Activated CD4-positive, CD25-positive, alpha-beta regulatory T cell treated with anti-CD3 and anti-CD28 coated beads, Interleukin-2, amount 50 U/mL, for 24 hours (primary cell): ENCODE results near the gene COQ8A.

Source experiments
- ATAC-seq, 2 donors: fragments of 150-1000 bp; cut with Tn5 transposase; one replicate each; pipeline ENCODE4 v1.10.0; 2021; ENCODE audit warnings: mild to moderate bottlenecking in 1 of 2, moderate library complexity in 1 of 2

COQ8A gene

DNA sequence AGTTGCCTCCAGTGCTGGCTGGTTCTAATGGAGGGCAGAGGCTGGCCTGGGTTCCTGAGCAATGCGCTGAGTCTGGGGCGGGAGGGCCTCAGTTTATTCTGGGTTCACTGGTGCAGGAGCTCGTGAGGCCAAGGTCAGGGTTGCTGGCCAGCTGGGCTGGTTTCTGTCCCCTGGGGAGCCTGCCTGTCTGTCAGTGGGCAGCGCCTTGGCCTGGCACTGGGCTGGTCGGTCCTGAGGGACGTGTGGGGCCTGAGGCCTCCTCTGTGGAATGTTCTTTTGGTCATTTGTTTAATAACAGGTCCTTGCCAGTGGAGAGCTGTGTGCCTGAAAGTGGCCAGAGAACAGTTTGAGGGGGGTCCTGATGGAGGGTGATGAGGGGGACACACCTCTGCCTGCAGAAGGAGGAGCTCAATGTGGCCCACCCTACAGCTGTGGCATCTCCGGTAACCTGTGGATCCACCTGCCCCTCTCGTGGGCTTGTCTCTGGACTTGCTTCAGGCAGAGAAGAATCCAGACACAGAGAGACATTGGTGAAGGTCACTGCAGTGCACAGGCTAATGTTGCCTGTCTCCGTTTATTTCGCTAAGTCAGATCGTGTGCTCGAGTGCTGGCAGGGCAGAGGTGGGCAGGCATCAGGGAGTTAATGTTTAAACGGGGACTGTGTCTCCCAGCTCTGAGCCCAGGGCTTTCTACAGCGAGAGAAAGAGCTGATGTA, 34.6 kb downstream of the COQ8A start:
- no peak for ATAC-seq

GRCh38 chr1:226975259-226976250, 35.5 kb downstream of the COQ8A start:
- no peak for ATAC-seq

DNA sequence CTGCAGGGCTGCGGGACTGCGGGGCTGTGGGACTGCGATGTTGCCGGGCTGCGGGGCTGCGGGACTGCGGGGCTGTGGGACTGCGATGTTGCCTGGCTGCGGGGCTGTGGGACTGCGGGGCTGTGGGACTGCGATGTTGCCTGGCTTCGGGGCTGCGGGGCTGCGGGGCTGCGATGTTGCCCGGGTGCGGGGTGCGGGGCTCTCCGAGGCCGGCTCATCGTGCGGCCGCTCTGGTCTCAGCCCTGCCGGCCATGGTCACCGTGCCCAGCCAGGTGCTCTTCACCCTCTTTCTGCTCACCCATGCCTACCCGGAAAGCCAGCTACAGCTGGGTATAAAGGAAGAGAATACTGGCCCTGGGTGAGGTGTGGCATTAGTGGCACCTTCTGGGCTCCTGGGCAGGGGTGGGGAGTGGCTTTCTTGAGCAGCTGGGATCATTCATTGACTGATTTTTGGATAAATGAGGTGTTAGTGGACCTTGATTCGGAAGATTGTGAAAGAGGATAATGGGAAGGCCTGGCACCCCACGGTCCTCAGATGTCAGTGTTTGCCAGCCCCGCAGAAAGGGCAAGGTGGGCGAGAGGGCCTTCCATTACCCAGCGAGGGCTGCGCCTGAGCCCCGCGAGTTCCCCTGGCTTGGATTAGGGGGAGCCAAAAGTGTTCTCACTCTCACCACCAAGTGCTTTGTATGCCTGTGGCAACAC, 36.3 kb downstream of the COQ8A start:
- no peak for ATAC-seq

DNA sequence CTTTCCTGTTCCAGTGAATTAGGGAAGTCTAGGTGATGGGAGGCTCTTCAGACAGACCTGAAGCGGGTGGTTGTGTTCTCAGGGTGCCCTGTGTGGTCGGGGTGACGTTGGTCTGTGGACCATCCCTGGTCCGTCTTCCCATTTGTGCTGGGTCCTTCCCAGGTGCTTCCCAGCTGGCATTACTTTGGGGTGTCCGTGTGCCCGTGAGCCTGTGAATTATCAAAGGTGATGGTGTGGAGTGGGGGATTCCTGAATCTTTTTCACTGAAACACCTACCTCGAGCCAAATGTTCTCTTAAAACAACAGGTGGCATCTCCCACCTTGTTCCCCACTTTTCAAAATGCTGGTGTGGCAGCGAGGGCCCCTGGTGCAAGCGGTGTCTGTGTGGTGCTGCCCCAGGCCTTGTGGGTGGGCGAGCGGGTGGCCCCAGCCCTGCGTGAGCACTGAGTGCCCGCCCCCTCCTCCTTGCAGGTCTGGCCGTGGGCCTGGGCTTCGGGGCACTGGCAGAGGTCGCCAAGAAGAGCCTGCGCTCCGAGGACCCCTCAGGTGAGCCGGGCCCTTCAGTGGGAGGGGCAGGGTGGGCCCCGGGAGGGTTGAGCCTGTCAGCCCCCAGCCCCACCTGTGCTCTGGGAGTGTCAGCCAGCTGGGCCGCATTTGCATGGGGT, 37.0 kb downstream of the COQ8A start:
- ATAC-seq, result no peak

DNA sequence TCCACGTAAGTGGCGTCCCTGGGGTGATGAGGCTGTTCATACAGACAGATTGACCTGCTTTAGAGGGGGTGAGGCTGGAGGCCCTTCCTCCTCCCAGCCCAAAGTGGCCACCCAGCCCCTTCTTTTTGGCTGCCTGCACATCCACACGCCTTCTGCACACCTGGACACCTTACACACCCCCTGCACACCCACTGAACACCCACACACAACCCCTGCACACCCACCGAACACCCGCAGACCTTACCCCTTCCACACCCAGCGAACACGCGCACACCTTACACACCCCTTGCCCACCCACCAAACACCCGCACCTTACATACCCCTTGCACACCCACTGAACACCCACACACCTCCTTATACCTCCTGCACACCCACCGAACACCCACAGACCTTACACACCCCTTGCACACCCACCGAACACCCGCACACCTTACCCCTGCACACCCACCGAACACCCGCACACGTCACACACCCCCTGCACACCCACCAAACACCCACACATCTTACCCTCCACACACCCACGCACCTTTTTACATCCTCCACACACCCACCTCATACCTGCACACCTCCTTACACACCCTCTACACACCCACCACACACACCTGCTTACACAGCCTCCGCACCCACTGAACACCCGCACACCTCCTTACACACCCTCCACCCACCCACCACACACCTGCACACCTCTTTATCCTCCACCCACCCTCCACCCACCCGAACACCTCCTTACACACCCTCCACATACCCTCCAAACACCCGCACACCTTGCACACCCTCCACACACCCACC, 37.7 kb downstream of the COQ8A start:
- ATAC-seq, result no peak

- no peak for ATAC-seq
Measured at GRCh38 chr1:226978432-226979114, 38.5 kb downstream of the COQ8A start.

DNA sequence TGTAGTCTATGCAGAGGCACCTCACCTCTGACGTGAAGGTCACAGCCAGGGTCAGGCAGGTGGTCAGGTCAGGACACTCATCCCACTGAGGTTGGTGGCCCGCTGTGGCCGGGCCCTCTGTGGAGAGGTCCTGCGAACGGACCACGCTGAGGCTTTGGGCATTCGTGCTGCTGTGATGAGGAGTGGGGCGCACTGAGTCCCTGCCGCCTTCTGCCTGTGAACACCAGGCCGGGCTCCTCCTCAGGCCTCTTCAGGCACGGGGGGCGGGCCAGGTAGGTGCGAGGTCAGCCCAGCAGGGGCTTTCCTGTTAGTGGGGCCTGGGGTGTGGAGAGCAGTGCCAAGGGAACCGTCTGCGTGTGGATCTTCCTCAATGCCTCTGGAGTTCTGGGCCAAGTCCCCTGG, 39.0 kb downstream of the COQ8A start:
- ATAC-seq, result no peak

DNA sequence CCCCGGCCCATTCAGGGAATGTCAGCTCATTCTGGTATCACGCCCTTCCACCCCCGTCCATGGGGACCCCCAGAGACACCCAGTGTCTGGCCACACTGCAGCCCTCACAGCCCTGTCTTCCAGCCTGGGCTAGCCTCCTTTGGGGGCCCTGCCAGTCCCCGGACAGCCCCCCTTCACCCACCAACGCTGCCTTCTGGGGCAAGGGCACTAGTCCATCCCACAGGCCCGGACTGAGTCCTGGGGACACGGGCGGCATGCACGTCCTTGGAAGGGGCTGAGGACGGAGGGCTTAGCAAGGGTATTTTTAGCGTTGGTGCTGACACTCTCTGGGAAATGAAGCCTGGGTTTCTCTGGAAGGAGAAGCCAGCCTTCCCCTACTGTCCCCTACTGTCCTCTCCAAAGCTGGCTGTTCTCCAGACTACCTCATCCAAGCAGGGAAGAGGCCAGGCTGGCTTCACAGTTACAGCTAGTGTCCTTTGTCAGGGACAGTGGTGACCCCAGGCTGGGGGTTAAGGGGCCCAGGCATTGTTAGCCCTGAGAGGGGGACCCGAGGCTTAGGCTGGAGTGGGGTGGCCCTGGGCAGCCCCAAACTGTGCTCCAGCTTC, 39.5 kb downstream of the COQ8A start:
- ATAC-seq, result no peak

DNA sequence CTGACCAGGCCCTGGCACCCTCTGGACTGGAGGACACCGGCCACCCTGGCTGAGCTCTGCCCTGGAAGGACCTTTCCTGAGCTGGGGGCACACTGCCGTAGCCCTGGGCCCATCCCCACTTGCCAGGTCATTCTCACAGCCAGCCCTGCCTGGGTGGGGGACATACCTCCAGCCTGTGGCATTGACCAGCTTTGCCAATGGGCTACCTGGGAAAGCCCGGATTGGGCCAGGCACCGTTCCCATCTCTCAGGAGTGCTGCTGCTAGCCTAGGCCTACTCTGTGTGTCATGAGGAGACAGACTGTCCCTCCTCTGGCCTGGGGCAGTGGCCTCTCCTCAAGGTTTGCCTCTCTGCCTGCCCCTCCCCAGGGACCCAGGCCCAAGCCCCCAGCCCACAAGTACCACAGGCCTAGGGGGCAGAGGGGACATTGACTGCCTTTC, 40.0 kb downstream of the COQ8A start:
- no peak for ATAC-seq

DNA sequence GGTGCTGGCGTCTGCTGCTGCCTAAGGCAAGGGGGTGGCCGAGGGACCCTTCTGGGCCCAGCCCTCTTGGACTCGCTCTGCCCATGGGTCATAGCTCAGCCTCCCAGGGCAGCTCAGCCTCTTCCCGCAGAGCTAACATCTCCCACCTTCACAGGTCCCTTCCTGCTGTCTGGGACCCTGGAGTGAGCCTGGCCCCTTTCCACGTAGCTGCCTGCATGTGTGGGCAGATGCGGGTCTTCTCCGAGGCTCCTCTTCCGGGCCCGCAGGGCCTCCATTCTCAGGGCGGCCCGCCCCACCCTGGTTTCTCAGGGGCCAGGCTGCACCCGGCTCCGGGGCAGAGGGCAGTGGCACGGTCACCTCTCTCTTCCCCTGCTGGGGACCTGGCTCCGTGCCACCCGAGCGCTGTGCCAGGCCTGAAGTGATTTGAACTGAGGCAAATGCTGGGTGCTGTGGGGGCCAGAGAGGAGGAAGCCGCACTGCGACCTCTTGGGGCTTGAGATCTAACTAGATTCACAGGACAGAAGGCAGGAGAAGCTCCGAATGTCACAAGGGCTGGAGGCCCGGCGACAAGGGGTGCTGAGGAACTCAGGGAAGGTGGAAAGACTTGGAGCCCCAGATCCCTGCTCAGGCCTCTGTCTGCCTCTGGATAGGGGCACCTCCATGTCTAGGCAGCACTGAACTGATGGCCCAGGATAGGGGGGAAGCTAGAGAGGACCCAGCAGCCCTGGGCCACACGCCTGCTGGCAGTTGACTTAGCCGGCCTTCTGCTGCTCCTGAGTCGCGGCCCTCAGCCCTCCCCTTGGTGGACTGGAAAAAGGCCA, 40.7 kb downstream of the COQ8A start:
- no peak for ATAC-seq

- ATAC-seq, result no peak
Measured at GRCh38 chr1:226981386-226981817, 41.3 kb downstream of the COQ8A start.

GRCh38 chr1:226981838-226982237, 41.7 kb downstream of the COQ8A start:
- no peak for ATAC-seq

DNA sequence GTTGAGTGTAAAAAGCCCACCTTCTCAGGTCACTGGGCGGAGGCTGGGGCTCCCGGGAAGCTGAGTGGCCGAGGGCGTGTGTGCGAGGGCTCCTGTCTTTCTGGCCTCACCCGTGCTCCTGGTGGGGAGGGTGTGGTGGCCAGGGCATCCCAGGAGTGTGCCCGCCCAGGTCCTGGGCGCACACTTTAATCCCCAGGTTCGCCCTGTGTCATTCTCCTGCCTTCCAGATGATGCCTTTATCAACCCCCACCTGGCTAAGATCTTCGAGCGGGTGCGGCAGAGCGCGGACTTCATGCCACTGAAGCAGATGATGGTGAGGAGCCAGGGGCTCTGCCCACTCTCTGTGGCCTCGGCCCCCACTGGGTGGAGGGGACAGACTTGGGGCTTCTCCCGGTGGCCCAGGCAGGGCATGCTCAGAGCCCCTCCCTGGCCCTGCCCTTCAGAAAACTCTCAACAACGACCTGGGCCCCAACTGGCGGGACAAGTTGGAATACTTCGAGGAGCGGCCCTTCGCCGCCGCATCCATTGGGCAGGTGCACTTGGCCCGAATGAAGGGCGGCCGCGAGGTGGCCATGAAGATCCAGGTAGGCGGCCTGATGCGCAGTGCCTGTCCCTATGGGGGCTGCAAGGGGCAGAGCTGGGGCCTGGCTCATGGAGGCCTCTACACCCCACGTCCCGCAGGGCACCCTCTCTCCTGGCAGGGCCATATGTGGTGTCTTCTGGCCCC, 42.5 kb downstream of the COQ8A start:
- ATAC-seq, result no peak

DNA sequence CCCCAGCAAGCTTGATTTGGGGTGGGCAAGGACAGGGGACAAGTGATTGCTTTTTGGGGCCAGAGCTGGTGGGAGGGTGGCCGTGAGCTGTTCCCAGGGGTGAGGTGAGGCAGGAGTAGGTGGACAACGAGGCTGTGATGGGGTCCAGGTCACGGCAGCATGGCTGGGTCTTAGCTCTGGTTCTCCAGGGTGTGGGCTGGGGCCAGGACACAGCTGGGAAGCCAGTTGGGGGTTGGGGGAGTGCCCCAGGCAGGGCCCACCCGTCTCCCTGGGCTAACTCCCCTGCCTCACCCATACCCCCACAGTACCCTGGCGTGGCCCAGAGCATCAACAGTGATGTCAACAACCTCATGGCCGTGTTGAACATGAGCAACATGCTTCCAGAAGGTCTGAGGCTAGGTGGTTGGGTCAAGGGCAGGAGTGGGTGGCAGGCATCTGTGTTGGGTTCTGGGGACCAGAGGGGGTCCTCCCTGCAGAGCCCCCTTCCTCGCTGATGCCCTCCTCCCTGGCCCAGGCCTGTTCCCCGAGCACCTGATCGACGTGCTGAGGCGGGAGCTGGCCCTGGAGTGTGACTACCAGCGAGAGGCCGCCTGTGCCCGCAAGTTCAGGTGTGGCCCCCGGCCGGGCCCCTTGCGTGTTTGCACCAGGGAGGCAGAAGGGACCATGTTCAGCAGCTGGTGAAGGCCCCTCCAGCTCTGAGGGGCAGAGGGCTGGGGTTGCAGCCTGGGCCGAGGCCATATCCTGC, 43.3 kb downstream of the COQ8A start:
- ATAC-seq, result no peak

- no peak for ATAC-seq
Measured at GRCh38 chr1:226983992-226984364, 43.9 kb downstream of the COQ8A start.

- ATAC-seq, result no peak
Measured at GRCh38 chr1:226984521-226985238, 44.6 kb downstream of the COQ8A start.

- ATAC-seq, result no peak
Measured at GRCh38 chr1:226985239-226985838, 45.2 kb downstream of the COQ8A start.
